Measurements from ENCODE around the gene ATR. TPM values are rescaled to one million over a fixed set of nuclear protein-coding genes. Genes with fewer than 3 reads are reported as not detected.
"Not testable (repeated sequence)": the region's sequence is repeated elsewhere in the genome, so short reads cannot be mapped to it uniquely, and the experiment has no call there.

The ATR gene
- polyA plus RNA-seq (ENCODE audit: insufficient read length in 3 of 3), result 10 to 100 TPM; 27.3 to 32.3 (median 29.1) TPM

DNA sequence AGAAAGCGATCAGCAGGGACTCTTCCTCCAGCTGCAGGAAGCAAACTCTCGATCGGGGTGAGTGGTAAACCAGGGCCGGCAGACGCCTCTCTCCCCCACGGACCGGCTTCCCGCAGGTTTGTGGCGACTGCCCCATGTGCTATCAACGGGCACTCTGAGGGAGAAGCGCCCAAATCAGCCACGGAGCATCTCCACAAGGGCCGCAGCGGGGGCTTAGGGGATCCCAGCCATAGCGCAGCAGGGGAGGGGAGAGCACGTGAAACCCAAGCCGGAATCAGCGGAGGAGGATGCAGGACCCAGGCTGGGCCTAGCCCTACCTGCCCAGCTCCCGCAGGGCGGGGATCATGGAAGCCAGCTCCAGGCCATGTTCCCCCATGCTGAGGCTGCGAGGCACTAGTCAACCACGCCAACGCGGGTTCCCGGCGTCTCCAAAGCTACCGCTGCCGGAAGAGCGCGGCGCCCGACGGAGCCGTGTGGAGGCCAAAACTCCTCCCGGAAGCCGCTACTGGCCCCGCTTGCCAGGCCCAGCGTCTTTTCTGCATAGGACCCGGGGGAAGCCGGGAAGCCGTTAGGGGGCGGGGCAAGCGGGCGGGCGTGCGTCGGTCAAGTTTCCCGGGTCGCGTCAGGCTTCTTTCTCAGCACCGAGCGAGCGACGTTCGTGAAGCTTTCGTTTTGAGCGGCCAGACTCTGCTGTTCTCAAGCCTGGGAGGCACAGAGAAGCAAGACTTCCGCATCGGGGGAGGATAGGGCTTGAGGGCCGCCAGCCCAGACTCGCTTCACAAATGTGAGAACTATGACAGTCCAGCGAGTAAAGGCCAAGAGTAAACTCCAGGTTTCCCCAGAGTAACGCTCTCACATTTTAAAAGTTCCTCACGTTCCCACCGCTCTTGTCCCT is at the start of gene ATR:
Gene ATR (minus strand): TSS at position 405 of the 895 bp plus-strand sequence. CDS start 29 bp downstream, at position 376.
- DNase-seq (ENCODE audit: low read depth in 3 of 3, low spot score in 2 of 3), result peak in 2 of 3 donors; percentile 91 to 92

- DNase-seq (ENCODE audit: low read depth in 3 of 3, low spot score in 2 of 3), result no peak
Measured at GRCh38 chr3:142626971-142627370, 48.4 kb upstream of the ATR start.

- no peak for DNase-seq (ENCODE audit: low read depth in 3 of 3, low spot score in 2 of 3)
Measured at GRCh38 chr3:142625153-142625440, 46.6 kb upstream of the ATR start.

DNA sequence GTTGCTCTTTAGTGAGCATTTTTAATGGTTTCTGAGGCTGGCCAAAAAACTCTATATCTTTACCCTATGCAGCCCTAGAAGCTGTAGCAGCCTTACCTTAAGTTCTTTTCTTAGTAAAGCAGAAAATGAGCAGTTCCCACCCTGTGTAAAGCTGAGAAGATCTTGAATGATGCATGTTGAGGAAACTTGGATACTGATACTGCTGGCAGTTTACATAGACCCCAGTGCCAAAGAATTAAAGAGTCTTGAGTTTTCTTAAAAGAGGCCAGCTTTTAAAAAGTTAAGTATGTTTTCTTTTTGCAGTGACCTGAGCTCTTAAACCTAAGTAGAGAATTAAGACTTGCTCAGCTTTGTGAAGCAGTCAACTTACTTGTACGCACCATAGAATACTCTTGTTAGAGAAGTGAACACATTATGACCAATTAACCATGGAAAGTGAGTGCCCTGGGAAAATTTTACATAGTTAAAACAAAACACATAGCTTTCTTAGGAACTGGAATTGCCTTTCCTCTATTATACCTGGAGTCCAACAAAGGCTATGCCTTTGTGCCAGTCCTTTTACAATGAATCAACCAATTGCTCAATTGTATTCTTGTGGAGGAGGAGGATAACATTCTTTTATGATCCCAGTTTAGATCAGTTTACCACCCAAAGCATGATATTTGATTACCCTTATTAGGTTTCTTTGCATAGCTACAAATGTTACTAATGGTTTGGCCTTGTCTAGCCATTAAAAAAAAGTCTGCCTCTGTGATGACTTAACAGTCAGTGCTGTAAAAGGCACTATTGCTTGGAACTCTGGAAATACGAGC is 46.0 kb upstream of the ATR start:
- DNase-seq (ENCODE audit: low read depth in 3 of 3, low spot score in 2 of 3), result no peak

GRCh38 chr3:142623194-142623593 is 44.7 kb upstream of the ATR start:
- no peak for DNase-seq (ENCODE audit: low read depth in 3 of 3, low spot score in 2 of 3)

- no peak for DNase-seq (ENCODE audit: low read depth in 3 of 3, low spot score in 2 of 3)
Measured at GRCh38 chr3:142622405-142622804, 43.9 kb upstream of the ATR start.

GRCh38 chr3:142618917-142619461 is 40.5 kb upstream of the ATR start:
- DNase-seq (ENCODE audit: low read depth in 3 of 3, low spot score in 2 of 3), result no peak

DNA sequence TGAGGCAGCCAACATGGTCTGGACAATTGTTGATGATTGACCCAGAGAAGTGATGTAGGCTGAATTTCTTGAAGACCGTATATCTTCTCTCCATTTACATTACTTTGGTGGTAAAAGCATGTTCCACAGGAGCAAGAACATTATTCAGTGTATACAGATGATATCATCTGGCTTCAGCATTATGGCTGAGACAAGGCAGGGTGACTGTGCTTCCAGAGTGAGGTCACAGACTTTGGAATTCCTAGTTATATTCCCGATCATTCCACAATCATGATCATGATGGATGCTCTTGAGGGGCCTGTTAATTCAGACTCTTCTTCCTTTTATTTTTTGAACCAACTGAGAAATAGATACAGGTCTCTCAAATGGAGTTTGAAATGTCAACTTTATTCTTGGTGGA is 36.6 kb upstream of the ATR start:
- no peak for DNase-seq (ENCODE audit: low read depth in 3 of 3, low spot score in 2 of 3)

GRCh38 chr3:142614059-142614626 is 35.6 kb upstream of the ATR start:
- no peak for DNase-seq (ENCODE audit: low read depth in 3 of 3, low spot score in 2 of 3)

- DNase-seq (ENCODE audit: low read depth in 3 of 3, low spot score in 2 of 3), result no peak
Measured at GRCh38 chr3:142613491-142613890, 35.0 kb upstream of the ATR start.

DNA sequence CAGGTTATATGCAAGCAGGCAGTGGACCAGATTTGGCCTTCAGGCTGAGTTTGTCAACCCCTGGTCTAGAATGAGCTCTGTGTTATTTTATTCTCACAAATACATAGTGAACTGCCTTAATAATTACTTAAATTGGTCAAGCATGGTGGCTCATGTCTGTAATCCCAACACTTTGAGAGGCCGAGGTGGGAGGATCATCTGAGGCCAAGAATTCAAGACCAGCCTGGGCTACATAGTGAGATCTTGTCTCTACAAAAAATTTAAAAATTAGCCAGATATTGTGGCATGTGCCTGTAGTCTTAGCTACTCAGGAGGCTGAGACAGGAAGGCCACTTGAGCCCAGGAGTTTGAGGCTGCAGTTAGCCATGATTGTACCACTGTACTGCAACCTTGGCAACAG is 32.7 kb upstream of the ATR start:
- DNase-seq (ENCODE audit: low read depth in 3 of 3, low spot score in 2 of 3), result no peak

DNA sequence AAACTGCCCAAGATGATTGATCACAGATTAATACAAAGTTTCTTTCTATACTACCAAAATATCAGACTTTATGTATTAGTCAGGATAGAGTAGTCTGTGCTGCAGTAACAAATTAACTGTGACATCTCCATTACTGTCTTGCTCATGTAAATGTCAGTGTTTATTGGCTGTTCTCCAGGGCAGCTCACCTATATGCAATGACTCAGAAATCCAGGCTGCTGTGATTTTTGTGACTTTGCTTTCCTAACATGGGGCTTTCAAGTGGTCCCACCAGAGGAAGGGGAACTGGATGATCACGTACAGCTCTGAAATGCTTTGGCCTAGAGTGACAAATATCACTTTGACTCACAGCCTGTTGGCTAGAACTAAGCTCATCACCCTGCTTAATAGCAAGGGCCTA is 30.6 kb upstream of the ATR start:
- DNase-seq (ENCODE audit: low read depth in 3 of 3, low spot score in 2 of 3), result no peak

GRCh38 chr3:142608631-142609030 is 30.1 kb upstream of the ATR start:
- no peak for DNase-seq (ENCODE audit: low read depth in 3 of 3, low spot score in 2 of 3)

- DNase-seq (ENCODE audit: low read depth in 3 of 3, low spot score in 2 of 3), result no peak
Measured at GRCh38 chr3:142604940-142605339, 26.4 kb upstream of the ATR start.

DNA sequence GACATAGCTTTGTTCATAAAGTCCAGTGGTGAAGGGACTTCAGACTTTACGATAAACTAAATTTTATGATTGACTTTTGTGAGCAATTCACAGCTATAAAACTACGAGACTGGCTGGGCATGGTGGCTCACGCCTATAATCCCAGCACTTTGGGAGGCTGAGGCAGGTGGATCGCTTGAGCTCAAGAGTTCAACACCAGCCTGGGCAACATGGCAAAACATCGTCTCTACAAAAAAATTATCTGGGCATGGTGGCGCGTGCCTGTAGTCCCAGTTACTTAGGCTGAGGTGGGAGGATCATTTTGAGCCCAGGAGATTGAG is 24.8 kb upstream of the ATR start:
- not testable (repeated sequence) for DNase-seq (ENCODE audit: low read depth in 3 of 3, low spot score in 2 of 3)

GRCh38 chr3:142602619-142603385 is 24.3 kb upstream of the ATR start:
- no peak for DNase-seq (ENCODE audit: low read depth in 3 of 3, low spot score in 2 of 3)

DNA sequence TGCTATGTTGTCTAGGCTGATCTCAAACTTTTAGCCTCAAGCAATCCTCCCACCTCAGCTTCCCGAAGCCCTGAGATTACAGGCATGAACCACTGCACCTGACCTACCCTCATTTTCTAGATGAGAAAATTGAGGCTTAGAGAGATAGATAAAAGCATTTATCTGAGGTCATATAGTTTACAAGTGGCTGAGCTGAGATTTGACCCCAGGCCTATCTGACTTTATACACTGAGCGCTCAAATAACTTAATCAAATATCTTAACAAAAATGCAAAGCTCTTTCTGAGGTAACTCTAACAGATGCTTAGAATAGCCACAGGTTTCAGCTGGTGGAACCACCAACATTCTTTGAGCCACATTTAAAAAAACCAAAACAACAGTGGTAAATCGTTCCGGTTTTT is 23.2 kb upstream of the ATR start:
- no peak for DNase-seq (ENCODE audit: low read depth in 3 of 3, low spot score in 2 of 3)

- no peak for DNase-seq (ENCODE audit: low read depth in 3 of 3, low spot score in 2 of 3)
Measured at GRCh38 chr3:142597906-142598305, 19.4 kb upstream of the ATR start.

GRCh38 chr3:142596726-142597088 is 18.2 kb upstream of the ATR start:
- no peak for DNase-seq (ENCODE audit: low read depth in 3 of 3, low spot score in 2 of 3)

DNA sequence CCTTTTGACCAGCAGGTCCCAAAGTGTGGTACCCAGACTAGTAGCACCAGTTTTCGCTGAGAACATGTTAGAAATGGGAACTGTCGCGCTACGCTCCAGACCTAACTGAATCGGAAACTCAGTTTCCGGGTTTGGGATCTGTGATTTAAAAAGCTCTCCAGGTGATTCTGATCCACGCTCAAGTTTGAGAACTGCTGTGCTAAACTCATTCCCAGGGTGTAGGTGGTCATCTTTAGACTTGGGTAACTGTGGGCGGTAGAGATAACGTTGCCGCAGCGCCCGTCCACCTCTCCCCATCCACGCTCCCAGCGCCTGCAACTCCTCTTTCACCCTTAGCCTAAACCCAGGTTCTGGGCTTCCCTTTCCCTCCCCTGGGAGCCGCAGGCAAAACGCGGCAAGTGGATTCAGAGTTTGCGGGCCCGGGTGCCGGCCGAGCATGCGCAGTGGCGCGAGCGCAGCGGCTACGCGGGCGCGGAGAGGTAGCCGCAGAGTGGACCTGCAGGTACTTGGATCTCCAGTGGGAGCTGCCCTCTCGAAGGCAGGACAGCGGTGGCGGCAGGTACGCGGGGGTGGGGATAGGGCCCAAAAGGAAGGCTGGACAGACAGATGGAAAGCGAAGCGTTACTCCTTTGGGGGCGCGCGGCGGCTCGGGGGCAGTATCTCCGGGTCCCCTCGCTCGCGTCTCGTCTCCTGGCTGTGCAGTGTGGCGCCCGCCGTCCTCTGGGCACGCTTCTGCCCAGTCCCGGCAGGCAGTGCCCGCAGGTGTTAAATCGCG is 17.6 kb upstream of the ATR start, which contains the start of gene PLS1:
Gene PLS1 (plus strand): TSS at position 443 of the 775 bp plus-strand sequence. CDS start 67,845 bp downstream, outside the sequence.
- peak in 2 of 3 donors; percentile 73 to 85 for DNase-seq (ENCODE audit: low read depth in 3 of 3, low spot score in 2 of 3)

Data from right renal cortex interstitium (tissue), 3 donors.